ENCODE data around the gene GRK4.
"Not testable (repeated sequence)": the region's sequence is repeated elsewhere in the genome, so short reads cannot be mapped to it uniquely, and the experiment has no call there.

GRK4 gene

DNA sequence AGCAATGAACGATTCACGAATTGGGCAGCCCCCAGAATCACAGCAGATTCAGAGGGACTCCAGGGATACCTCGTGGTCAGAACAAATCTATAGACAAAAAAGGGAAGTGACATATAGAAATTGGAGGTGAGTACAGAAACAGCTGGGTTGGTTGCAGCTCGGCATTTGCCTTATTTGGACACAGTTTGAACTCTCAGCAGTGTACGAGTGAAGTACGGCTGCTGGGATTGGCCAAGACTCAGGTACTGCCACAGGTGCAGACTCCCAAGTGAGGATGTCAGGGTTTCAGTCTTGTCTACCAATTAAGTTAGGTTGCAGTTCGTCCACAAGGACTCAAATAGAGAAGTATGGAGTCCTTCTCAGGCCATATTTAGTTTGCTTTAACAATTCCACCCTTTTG lies 82.8 kb downstream of the GRK4 start:
- H3K4me3 ChIP-seq (ENCODE audit: low read depth, low read length) = no peak overlapping the region
- no peaks in the 10 kb centered on the region for H3K27me3 ChIP-seq (replicated peaks)
- in situ Hi-C loops (cut with HindIII; ENCODE audit: low pct_ligation_motif_present, low sequenced_read_pairs) = no loop called here
- H3K36me3 ChIP-seq (replicated peaks) = no peaks in the 10 kb centered on the region
- no peak for DNase-seq
- TF ChIP-seq, protein P1, sequence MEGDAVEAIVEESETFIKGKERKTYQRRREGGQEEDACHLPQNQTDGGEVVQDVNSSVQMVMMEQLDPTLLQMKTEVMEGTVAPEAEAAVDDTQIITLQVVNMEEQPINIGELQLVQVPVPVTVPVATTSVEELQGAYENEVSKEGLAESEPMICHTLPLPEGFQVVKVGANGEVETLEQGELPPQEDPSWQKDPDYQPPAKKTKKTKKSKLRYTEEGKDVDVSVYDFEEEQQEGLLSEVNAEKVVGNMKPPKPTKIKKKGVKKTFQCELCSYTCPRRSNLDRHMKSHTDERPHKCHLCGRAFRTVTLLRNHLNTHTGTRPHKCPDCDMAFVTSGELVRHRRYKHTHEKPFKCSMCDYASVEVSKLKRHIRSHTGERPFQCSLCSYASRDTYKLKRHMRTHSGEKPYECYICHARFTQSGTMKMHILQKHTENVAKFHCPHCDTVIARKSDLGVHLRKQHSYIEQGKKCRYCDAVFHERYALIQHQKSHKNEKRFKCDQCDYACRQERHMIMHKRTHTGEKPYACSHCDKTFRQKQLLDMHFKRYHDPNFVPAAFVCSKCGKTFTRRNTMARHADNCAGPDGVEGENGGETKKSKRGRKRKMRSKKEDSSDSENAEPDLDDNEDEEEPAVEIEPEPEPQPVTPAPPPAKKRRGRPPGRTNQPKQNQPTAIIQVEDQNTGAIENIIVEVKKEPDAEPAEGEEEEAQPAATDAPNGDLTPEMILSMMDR (IDR thresholded peaks at IDR 0.05; ENCODE audit: low read depth, low read length, missing control alignments) = no peak
- H3K27ac ChIP-seq = peak overlapping the region; percentile 58

- TF ChIP-seq, protein P1 (IDR thresholded peaks at IDR 0.05; ENCODE audit: low read depth, low read length, missing control alignments) = no peak
- Histone ChIP-seq H3K36me3 (replicated peaks) (no peaks in the 10 kb centered on the region), H3K4me3 (ENCODE audit: low read depth, low read length) (no peak overlapping the region), H3K27me3 (replicated peaks) (no peaks in the 10 kb centered on the region), H3K27ac (no peak overlapping the region)
- in situ Hi-C loops (cut with HindIII; ENCODE audit: low pct_ligation_motif_present, low sequenced_read_pairs) = no loop called here
- no peak for DNase-seq
Observed at GRCh38 chr4:3046623-3047022, 83.3 kb downstream of the GRK4 start.

DNA sequence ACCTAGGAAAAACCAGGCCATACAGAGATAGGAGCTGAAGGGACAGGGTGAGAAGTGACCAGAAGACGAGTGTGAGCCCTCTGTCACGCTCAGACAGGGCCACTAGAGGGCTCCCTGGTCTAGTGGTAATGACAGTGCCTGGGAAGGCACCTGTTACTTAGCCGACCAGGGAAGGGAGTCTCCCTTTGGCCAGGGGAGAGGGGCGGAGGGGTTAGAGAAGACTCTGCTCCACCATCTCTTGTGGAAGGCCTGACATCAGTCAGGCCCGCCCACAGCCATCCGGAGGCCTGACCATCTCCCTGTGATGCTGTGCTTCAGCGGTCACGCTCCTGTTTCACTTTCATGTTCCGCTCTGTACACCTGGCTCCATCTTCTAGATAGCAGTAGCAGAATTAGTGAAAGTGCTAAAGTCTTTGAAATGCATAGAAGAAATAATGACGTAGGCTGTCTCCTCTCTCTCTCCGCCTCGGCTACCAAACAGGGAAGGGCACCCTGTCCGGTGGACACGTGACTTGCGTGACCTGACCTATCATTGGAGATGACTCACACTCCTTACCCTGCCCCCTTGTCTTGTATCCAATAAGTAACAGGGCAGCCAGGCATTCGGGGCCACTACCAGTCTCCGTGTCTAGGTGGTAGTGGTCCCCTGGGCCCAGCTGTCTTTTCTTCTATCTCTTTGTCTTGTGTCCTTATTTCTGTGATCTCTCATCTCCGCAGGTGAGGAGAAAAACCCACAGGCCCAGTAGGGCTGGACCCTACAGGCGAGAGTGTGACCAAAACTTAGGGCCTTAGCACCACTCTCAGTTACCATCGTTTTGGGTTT lies 84.3 kb downstream of the GRK4 start:
- Histone ChIP-seq H3K4me3 (ENCODE audit: low read depth, low read length) (no peak overlapping the region), H3K27me3 (replicated peaks) (no peaks in the 10 kb centered on the region), H3K27ac (no peak overlapping the region), H3K36me3 (replicated peaks) (no peaks in the 10 kb centered on the region)
- DNase-seq = peak; percentile 60
- TF ChIP-seq, protein P1 (IDR thresholded peaks at IDR 0.05; ENCODE audit: low read depth, low read length, missing control alignments) = peak; percentile 87
- in situ Hi-C loops (cut with HindIII; ENCODE audit: low pct_ligation_motif_present, low sequenced_read_pairs) = no loop called here

- DNase-seq; H3K27me3 ChIP-seq (replicated peaks); H3K4me3 ChIP-seq (ENCODE audit: low read depth, low read length); in situ Hi-C loops (cut with HindIII; ENCODE audit: low pct_ligation_motif_present, low sequenced_read_pairs); H3K36me3 ChIP-seq (replicated peaks); H3K27ac ChIP-seq: not testable (repeated sequence)
Observed at GRCh38 chr4:3051141-3051897, 87.9 kb downstream of the GRK4 start.

DNA sequence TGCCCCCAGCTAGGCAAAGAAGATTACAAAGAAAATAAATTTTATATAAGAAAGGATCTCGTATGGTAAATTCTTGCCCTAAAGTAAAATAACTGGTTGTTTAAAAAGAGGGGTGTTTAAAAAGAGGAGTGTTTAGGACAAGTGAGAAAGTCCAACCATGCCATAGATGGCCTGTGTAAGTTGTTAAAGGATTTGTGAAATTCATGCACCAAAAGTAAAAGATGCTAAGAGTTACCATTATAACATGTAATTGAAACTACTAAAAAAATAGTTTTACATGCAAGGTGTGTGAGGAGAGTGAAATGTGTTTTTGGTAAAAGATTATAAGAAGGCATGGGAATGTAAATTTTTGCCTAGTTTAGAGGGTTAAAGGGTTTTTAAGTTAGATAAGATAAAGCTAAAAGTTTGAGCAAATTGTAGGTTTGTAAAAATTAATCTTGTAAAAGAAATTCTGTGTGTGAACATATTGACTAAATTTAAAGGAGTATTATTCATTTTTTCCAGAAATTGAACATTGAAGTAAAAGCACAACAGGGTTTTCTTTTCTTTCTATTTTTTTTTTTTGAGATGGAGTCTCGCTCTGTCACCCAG lies 90.9 kb downstream of the GRK4 start:
- no peak overlapping the region for H3K27ac ChIP-seq
- H3K4me3 ChIP-seq (ENCODE audit: low read depth, low read length) = no peak overlapping the region
- TF ChIP-seq, protein P1 (IDR thresholded peaks at IDR 0.05; ENCODE audit: low read depth, low read length, missing control alignments) = no peak
- H3K27me3 ChIP-seq (replicated peaks) = no peaks in the 10 kb centered on the region
- DNase-seq = no peak
- H3K36me3 ChIP-seq (replicated peaks) = no peaks in the 10 kb centered on the region
- in situ Hi-C loops (cut with HindIII; ENCODE audit: low pct_ligation_motif_present, low sequenced_read_pairs) = no loop called here

DNA sequence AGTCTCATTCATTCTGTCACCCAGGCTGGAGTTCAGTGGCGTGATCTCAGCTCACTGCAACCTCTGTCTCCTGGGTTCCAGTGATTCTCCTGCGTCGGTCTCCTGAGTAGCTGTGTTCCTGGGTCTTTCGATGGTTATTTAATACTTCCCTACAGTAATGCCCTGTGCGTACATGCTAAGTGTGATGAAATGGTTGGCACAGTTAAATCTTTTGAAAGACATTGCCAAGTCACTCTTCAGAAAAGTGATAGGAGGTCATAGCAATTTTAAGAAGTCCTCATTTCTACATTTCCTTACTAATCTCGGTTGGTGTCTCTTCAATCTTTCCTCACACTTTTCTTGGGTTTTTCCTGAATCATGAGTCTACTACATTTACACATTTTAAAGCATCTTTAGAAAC lies 96.6 kb downstream of the GRK4 start:
- H3K27ac ChIP-seq = no peak overlapping the region
- no peak overlapping the region for H3K4me3 ChIP-seq (ENCODE audit: low read depth, low read length)
- TF ChIP-seq, protein P1 (IDR thresholded peaks at IDR 0.05; ENCODE audit: low read depth, low read length, missing control alignments) = no peak
- H3K36me3 ChIP-seq (replicated peaks) = no peaks in the 10 kb centered on the region
- in situ Hi-C loops (cut with HindIII; ENCODE audit: low pct_ligation_motif_present, low sequenced_read_pairs) = no loop called here
- DNase-seq = no peak
- H3K27me3 ChIP-seq (replicated peaks) = peaks cover 6% of the 10 kb centered on the region
